ENCODE results near the gene LRRTM1.

DNA sequence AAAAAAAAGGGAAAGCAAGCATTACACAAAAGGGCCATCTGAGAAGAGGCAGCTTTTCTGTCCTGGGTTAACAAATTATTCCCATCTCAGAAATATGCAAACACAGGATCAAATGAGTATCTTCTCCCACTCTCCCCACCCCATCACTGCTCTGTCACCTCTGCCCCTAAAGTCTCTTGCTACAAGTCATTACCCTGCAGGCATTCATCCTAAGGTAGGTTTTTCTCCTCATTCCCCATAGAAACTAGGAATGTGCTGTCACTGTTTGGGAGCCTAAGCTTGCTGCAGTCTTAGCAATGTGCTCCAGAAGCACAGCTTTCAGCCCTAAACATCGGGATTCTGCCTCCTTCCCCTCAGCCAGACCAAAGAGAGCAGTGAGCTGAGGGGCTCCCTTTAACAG, 3.6 kb downstream of the LRRTM1 start:
- TF ChIP-seq, protein P1, sequence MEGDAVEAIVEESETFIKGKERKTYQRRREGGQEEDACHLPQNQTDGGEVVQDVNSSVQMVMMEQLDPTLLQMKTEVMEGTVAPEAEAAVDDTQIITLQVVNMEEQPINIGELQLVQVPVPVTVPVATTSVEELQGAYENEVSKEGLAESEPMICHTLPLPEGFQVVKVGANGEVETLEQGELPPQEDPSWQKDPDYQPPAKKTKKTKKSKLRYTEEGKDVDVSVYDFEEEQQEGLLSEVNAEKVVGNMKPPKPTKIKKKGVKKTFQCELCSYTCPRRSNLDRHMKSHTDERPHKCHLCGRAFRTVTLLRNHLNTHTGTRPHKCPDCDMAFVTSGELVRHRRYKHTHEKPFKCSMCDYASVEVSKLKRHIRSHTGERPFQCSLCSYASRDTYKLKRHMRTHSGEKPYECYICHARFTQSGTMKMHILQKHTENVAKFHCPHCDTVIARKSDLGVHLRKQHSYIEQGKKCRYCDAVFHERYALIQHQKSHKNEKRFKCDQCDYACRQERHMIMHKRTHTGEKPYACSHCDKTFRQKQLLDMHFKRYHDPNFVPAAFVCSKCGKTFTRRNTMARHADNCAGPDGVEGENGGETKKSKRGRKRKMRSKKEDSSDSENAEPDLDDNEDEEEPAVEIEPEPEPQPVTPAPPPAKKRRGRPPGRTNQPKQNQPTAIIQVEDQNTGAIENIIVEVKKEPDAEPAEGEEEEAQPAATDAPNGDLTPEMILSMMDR (IDR thresholded peaks at IDR 0.05): no peak
- no peak for TF ChIP-seq POLR2A (IDR thresholded peaks at IDR 0.05)
